ENCODE measurements around the gene CDKN2B-AS1.
"Not testable (repeated sequence)": the region's sequence is repeated elsewhere in the genome, so short reads cannot be mapped to it uniquely, and the experiment has no call there.

CDKN2B-AS1 gene

DNA sequence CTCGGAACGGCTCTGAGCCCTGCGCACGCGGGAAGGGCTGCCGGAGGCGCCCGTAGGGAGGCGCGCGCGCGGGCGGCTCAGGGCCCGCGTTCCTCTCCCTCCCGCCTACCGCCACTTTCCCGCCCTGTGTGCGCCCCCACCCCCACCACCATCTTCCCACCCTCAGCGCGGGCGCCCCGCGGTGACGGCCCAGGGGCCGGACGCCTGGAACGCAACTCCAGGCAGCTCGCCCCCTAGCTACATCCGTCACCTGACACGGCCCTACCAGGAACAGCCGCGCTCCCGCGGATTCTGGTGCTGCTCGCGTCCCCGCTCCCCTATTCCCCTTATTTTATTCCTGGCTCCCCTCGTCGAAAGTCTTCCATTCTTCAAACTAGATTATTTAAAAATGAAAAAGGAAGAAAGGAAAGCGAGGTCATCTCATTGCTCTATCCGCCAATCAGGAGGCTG lies at the start of gene CDKN2B-AS1:
CDKN2B-AS1 (plus strand) TSS at position 236 of the 450 bp plus-strand sequence.
- peak; percentile 75 for DNase-seq (ENCODE audit: low read depth)

DNA sequence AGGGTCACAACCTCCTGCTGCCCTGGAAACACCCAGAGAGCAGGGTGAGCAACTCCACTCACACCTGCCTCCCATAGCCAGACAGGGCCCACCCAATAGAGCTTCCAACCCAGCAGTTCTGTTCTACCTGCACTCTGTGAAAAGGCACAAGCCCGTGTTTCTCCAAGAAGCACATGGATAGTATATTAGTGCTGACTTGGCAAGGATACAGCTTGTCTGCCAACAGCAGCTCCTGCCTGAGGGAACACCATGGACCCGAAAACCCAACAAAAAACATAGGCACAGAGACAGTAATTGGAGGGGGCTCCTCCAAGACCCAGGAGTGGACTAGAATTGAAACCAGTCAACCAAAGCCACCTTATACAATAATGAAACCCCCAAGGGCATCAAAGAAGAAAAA lies 49.0 kb upstream of the CDKN2B-AS1 start:
- no peak for DNase-seq (ENCODE audit: low read depth)

DNA sequence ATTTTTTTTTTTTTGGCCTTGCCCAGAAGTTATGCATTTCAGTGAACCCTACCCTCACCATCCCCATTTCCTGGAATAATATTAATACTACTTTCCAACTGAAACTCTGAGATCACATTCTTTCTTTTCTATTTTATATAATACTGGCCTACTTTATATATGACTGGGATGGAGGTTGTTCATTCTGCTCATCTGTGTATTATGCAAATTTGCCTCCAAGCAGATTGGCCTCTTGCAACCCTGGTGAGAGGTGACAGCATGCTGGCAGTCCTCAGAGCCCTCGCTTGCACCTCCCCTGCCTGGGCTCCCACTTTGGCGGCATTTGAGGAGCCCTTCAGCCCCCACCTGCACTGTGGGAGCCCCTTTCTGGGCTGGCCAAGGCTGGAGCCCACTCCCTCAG lies 35.8 kb upstream of the CDKN2B-AS1 start:
- DNase-seq (ENCODE audit: low read depth) = no peak

DNA sequence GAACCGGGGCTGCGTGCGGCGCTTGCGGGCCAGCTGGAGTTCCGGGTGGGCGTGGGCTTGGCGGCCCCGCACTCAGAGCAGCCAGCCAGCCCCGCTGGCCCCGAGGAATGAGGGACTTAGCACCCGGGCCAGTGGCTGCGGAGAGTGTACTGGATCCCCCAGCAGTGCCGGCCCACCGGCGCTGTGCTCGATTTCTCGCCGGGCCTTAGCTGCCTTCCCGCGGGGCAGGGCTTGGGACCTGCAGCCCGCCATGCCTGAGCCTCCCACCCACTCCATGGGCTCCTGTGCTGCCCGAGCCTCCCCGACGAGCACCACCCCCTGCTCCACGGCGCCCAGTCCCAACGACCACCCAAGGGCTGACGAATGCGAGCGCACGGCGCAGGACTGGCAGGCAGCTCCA lies 35.3 kb upstream of the CDKN2B-AS1 start:
- not testable (repeated sequence) for DNase-seq (ENCODE audit: low read depth)

DNA sequence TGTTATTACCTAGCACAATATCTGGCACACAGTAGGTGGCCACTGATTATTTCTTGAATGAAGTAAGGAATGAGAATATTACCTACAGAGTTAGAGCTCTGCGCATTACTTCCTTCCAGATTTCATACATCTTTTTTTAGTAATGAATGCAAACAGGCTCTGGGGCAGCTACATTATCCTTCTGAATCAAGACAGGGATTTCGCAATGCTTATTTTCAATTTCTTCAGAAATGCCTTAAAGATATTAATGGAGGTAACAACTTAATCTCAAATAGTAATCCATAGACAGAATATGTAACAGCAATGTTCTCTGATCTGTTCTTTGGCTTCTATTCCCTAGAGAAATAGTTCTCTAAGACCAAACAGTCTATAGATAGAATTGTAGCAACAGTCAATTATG lies 33.0 kb upstream of the CDKN2B-AS1 start:
- DNase-seq (ENCODE audit: low read depth) = no peak

DNA sequence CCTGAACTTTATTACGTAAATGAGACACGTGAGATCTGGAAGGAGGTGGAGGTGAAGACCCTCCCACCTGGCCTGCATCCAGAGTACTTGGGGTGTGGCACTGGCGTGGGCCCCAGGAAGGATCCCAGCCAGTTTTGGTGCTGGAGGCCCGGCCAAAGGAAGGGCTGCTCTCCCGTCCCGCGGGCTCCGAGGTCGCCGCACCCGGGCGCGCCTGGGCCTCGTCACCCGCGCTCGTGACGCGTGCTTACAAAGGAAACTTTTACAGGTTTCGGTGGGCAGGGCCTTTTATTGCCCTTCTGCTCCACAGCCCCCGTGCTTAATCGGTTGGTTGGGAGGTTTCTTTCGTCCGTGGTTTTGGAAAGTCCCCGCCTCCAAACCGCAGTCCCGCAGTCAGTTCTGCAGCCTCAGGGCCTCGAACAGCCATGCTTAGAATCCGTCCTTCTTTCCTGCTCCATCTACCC lies 29.6 kb upstream of the CDKN2B-AS1 start:
- DNase-seq (ENCODE audit: low read depth) = peak; percentile 28

DNA sequence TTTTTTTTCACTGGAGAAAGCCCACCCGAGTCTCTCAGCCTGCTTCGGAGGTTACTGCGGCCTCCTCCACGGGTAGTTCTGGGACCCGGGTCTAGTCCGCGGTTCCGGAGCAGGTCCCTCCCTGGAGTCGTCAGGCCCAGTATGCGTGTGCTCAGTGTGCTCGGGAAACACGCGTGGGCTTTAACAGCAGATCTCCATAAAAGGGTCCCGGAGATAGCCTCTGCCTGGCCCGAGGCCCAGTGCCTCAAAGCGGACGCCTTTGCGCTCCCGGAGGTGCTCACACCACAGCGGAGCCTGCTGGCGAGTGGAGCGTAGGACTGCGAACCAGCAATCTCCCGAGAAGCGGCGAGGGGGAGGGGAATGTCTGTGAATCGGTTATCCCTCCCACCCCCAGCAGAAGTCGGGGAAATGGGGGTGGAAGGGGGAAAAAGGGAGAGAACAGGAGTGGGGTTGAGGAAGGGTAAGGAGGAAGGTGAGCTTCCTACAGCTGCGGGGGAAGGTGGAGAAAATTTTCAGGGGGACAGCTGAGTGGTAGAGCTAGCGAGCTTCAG lies 29.1 kb upstream of the CDKN2B-AS1 start:
- peak; percentile 70 for DNase-seq (ENCODE audit: low read depth)

DNA sequence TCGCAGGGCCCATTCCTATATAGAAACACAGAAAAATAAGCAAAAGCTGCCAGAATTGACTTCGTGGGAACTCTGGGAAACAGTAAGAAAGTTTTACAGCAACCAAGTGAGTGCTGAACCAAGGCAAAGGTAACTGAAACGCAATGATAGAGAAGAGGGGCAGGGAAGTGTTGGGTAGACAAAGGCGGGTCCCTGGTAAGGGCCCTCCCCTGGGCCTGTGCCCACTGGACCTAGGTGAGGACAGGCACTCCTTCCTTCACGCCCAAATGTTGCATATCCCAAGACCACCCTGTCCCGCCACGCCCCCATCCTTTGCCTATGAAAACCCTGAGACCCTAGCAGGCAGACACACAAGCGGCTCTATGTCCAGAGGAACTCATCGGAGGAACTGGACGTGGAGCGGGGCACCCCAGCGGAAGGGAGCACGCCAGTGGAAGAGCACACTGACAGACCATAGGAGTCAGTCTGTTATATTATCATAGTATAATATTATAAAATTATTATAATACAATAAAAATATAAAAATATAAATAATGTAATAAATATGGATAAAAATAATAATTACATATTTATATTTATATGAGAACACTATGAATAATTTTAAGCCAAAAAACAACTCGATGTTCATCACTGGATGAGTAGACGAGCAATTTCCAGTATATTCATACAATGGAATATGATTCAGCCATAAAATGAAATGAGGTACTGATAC lies 28.3 kb upstream of the CDKN2B-AS1 start:
- DNase-seq (ENCODE audit: low read depth) = no peak

DNA sequence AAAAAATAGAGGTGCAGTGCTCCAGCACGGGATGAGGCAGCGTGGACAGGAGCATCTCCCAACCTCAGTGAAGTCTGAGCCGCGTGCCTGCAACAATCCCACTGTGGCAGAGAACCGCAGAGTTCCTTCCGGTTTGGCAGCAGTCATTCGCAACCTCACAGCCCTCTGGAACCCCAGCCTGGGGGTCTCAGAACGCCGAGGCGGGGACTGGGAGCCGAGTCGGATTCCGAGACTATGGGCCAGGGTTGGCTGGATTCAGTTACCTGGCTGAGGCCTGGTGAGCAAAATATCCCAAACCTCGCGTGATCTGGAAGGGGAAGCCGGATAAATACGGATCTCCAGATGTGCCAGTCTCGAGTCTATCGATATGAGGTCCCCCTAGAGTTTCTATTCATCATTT lies 27.4 kb upstream of the CDKN2B-AS1 start:
- DNase-seq (ENCODE audit: low read depth) = no peak

DNA sequence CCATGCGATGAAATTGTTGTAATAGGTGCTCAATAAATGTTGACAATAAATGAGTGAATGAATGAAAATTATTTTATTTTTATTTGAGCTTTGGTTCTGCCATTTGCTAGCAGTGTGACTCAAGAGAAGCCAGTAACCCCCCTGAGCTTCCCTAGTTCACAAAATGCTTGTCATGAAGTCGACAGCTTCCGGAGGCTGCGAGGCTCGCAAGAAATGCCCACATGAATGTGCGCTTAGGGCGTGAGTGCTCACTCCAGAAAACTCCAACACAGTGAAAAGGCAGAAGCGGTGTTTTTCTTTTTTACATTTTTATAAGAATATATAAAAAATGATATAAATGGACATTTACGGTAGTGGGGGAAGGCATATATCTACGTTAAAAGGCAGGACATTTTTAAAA lies 26.9 kb upstream of the CDKN2B-AS1 start:
- DNase-seq (ENCODE audit: low read depth) = no peak

DNA sequence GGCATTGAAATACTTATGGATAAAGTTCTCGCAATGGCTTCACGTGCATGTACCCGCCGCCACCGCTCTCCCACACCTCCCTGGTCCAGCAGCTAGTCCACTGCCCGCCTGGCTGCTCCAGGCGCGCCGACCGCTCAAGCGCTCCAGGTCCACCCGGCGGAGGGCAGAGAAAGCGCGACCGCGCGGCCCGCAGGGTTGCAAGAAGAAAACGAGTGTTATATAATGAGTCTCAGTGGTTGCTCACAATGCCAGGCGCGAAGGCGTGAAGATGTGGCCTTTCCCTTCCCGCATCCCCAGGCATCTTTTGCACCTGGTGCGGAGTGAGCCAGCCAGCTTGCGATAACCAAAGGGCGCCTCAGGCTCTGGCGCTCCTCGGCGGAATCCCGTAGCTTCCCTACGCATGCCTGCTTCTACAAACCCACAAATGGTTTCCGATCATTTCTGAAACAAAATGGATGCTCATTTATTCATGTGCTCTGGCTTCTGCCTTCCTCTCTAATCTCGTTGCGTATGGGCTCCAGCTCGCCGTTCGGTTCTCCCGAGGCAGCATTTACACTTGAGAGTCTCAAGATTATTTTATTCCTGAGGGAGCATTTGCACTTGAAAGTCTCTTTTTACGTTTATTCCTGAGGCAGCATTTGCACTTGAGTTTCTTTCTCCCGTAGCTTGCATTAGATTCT lies 26.1 kb upstream of the CDKN2B-AS1 start:
- DNase-seq (ENCODE audit: low read depth) = peak; percentile 29

DNA sequence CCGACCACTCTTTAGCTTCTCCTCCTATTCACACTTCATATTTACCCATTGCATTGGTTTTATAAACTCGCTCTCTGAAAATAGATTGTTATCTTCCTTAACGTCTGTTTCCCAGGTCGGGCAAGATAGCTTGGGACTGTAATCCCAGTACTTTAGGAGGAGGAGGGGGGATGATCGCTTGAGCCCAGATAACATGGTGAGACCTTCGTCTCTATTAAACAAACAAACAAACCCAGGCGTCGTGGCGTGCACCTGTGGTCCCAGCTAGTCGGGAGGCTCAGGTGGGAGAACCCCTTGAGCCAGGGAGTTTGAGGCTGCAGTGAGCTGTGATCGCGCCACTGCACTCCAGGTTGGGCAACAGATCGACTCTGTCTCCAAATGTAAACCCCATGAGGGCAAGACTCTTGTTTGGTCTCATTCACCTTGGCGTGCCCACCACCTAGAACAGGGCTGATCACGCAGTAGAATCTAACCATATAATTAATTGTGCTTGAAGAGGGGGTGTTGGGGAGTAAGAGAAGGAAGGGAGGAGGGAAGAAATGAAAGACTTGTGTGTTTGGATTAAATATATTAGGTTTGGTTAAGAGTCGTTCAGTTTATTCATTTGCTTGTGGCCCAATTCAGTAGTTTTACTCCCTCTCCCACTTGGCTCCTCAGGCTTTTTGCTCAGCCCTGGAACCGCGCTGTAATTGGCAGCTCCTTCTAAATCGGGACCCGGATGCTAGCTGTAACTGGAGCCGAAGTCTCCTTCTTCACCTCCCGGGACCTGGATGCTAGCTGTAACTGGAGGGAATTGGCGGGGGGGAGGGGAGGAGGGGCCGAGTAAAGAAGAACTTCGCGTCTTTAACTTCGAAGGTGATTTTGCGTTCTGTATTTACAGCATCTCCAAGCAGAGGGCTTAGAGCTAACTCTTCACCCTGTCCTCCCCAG lies 25.3 kb upstream of the CDKN2B-AS1 start:
- no peak for DNase-seq (ENCODE audit: low read depth)

DNA sequence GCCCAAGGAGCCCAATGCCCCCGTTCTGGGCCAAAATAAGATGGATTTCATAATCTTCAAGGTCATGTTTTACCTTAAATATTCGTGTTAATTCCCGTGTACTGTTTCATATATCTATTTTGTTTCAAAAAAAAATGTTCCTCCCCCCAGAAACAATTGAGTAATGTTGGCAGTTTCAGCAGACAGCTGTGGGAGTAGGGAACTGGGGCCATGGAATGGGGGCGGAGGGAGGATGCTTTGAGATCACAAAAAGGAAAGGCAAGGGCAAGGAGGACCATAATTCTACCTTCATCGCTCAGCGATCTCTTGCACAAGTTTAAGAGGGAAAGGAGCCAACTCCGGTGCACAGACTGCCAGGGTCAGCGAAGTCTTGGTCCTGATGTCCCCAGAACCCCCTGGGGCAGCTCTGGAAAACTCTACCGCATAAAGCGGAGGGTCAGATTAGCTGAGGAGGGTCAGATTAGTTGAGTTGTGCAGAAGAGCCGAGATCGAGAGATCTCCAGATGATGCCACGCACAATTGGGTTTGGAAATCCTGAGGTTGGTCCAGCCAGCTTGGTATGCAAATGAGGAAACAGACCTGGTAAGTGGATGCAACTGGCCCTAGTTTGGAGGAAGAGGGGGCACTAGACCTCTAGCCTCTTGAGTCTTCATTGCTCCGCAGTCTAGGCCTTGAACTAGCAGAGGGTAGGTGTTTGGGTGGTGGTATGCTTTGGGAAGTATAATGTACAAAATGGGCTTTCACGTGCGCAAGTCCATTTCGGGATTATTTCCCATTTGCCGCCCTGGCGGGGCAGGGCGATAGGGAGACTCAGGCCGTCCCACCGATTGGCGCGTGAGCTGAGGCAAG lies 24.4 kb upstream of the CDKN2B-AS1 start:
- no peak for DNase-seq (ENCODE audit: low read depth)

DNA sequence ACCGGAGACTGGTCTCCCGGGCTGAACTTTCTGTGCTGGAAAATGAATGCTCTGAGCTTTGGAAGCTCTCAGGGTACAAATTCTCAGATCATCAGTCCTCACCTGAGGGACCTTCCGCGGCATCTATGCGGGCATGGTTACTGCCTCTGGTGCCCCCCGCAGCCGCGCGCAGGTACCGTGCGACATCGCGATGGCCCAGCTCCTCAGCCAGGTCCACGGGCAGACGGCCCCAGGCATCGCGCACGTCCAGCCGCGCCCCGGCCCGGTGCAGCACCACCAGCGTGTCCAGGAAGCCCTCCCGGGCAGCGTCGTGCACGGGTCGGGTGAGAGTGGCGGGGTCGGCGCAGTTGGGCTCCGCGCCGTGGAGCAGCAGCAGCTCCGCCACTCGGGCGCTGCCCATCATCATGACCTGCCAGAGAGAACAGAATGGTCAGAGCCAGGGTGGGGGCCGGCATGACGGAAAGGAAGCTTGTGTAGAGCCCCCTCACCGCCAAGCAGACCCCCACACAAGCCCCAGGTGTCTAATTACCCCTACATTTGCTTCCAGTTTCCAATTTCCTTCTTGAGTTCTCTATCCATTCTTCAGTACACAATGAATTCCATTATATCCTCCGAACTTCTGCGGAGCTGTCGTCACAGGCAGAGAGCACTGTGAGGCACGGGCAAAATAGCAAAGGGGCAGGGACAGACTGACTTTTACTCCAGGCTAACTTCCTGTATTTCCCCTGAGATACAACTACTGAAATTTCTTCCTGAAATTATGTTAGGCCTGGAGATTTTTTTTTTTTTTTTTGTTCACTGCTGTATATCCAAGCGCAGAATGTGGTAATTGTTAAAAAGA lies 23.6 kb upstream of the CDKN2B-AS1 start:
- no peak for DNase-seq (ENCODE audit: low read depth)

DNA sequence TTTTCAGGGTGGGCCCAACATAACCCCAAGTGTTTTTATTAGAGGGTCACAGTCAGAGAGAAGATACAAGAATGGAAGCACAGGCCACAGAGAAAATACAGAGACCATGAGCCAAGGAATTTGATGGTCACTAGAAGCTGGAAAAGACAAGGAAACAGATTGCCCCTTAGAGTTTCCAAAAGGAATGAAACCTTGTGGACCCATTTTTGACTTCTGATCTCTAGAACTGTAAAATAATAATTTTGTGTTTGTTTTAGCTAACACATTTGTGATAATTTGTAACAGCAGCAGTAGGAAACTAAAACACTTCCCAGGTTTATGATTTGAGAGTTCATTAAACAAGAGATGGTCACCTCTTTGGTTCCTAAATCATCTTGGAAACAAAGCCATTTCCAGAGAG lies 22.2 kb upstream of the CDKN2B-AS1 start:
- no peak for DNase-seq (ENCODE audit: low read depth)

DNA sequence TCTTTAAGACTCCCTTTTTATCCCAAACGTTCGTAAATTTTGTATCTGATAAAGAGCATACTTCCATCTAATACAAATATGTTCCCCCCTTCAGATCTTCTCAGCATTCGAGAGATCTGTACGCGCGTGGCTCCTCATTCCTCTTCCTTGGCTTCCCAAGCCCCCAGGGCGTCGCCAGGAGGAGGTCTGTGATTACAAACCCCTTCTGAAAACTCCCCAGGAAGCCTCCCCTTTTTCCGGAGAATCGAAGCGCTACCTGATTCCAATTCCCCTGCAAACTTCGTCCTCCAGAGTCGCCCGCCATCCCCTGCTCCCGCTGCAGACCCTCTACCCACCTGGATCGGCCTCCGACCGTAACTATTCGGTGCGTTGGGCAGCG lies 20.3 kb upstream of the CDKN2B-AS1 start:
- no peak for DNase-seq (ENCODE audit: low read depth)

DNA sequence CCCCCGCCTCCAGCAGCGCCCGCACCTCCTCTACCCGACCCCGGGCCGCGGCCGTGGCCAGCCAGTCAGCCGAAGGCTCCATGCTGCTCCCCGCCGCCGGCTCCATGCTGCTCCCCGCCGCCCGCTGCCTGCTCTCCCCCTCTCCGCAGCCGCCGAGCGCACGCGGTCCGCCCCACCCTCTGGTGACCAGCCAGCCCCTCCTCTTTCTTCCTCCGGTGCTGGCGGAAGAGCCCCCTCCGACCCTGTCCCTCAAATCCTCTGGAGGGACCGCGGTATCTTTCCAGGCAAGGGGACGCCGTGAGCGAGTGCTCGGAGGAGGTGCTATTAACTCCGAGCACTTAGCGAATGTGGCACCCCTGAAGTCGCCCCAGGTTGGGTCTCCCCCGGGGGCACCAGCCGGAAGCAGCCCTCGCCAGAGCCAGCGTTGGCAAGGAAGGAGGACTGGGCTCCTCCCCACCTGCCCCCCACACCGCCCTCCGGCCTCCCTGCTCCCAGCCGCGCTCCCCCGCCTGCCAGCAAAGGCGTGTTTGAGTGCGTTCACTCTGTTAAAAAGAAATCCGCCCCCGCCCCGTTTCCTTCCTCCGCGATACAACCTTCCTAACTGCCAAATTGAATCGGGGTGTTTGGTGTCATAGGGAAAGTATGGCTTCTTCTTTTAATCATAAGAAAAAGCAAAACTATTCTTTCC lies 19.7 kb upstream of the CDKN2B-AS1 start:
- DNase-seq (ENCODE audit: low read depth) = peak; percentile 48

DNA sequence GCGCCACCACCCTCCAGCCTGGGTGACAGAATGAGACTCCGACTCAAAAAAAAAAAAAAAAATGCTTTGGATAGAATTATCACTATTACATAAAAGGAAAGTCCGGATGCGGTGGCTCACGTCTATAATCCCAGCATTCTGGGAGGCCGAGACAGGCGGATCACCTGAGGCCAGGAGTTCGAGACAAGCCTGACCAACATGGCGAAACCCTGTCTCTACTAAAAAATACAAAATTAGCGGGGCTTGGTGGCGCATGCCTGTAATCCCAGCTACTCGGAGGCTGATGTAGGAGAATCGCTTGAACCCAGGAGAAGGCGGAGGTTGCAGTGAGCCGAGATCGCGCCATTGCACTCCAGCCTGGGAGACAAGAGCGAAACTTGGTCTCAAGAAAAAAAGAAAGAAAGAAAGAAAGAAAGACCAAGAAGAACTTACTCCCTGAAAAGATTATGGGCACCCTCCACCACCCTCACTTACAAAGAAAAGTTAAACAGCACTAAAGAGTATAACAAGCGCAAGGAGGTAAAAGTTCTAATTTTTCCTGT lies 18.2 kb upstream of the CDKN2B-AS1 start:
- no peak for DNase-seq (ENCODE audit: low read depth)

DNA sequence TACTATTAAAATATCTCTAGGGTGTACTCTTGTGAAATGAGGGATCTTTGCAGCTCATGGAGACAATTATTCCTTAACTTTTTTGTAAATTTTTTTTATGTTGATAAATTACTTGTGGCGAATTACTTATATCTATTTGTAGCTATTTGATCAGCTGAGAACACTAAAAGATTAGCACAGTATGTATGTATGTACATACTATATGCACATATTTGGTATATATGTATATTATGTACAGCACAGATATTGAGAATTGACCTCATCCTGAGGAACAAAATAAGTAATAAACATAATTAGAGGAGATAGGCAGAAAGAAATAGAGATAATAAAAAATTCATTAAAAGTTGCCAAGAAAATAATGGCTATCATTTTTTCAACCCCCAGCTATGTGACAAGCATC lies 12.2 kb upstream of the CDKN2B-AS1 start:
- DNase-seq (ENCODE audit: low read depth) = no peak

Measured in EH (cell line).